Psoas muscle (tissue), 8 donors: ENCODE measurements around the gene STK17B. TPM values are rescaled to one million over a fixed set of nuclear protein-coding genes. Genes with fewer than 3 reads are reported as not detected.

Experiments
- ATAC-seq, 4 donors: fragments of 200-7000 bp; cut with Tn5 transposase; one replicate each; pipeline ENCODE4 v1.9.1; 2020; ENCODE audit warnings: moderate library complexity in 3 of 4, mild to moderate bottlenecking in 2 of 4
- DNase-seq, 2 donors: peaks; one replicate each; pipeline ENCODE4 v3.0.0-alpha.2; 2020
- H3K27ac ChIP-seq: fragments of 200-600 bp; one replicate; pipeline ENCODE4 v1.8.0; 2022
- H3K27me3 ChIP-seq, 3 donors: fragments of 200-600 bp in 1 of 3; one replicate each; pipeline versions ENCODE4 v1.6.1 to v1.8.0; 2013 to 2022; ENCODE audit warnings: low read length in 2 of 3, mild to moderate bottlenecking in 2 of 3, moderate library complexity in 1 of 3; ENCODE audit not compliant: insufficient read depth in 3 of 3
- H3K36me3 ChIP-seq, 2 donors: fragments of 200-600 bp in 1 of 2; one replicate each; pipeline versions ENCODE4 v1.6.1 to v1.8.0; 2013 to 2022; ENCODE audit warnings: low read depth in 1 of 2, mild to moderate bottlenecking in 1 of 2, moderate library complexity in 1 of 2; ENCODE audit not compliant: insufficient read depth in 1 of 2
- H3K4me1 ChIP-seq: fragments of 200-600 bp; one replicate; pipeline ENCODE4 v1.8.0; 2022
- H3K4me3 ChIP-seq: fragments of 200-600 bp; one replicate; pipeline ENCODE4 v1.8.0; 2022; ENCODE audit warnings: mild to moderate bottlenecking
- H3K9me3 ChIP-seq: fragments of 200-600 bp; one replicate; pipeline ENCODE4 v1.8.0; 2022
- WGBS, 3 donors: extraction: QIAGEN DNeasy Blood & Tissue Kit; methylation state at CpG; one replicate each; pipeline versions ENCODE4 v1.1.6 to v1.1.7; 2013; 5-methylcytosine and 5-hydroxymethylcytosine counted together
- intact Hi-C, 2 donors: fragments of 100-400 bp; cut with DNase I; formaldehyde crosslinking; loops; one replicate each; pipeline versions ENCODE4 v1.11.0 to v1.14.2; 2022
- long read RNA-seq, 2 donors: library from polyadenylated mRNA; unstranded; transcript quantifications; one replicate each; pipeline ENCODE4 v2.0.0, GENCODE V29; 2021
- polyA plus RNA-seq, 3 donors: library from polyadenylated mRNA; stranded (reverse); fragments of 200-250 nt; gene quantifications; one replicate each; pipeline ENCODE4 v1.2.3, GENCODE V29; 2013
- total RNA-seq, 4 donors: library from RNA; stranded (reverse); fragmentation: NEBNext Ultra II Directional in 2 of 4; extraction: Animal tissue kit (Norgen Biotek cat#: 25700) in 2 of 4; gene quantifications; one replicate each; pipeline versions ENCODE4 v1.2.1 to v1.2.4, GENCODE V29; 2021 to 2023
- TF ChIP-seq, protein P1 (sequence below): fragments of 200-600 bp; IDR thresholded peaks from one replicate; pipeline ENCODE4 v1.8.0; 2022; ENCODE audit warnings: antibody characterized with exemption
- donor health status: healthy with polysubstance abuse.
- donor health status: DM: no; HTN: no; CAD: no; lungs with moderate emphysema.
- donor health status: Bipolar disorder and iron deficiency.
- donor health status: healthy.
- donor health status: DM: yes; HTN: yes; CAD: no.
- donor health status: DM: no; HTN: no; CAD: no.
- donor health status: DM: no; HTN: no; CAD: no.
- donor health status: DM: yes; HTN: yes; CAD: no.

STK17B gene
- 1 to 10 TPM; 2.9 to 5.3 (median 4.5) TPM for total RNA-seq
- polyA plus RNA-seq = 1 to 10 TPM; 1.3 to 3.1 (median 1.3) TPM
- long read RNA-seq, donor 1, partial matches to known transcripts = 0 of 1 reads
- long read RNA-seq, donor 1, other reads (novel, unspliced or antisense) = 1 of 1 reads
- long read RNA-seq, donor 2, full-length matches to known transcripts = 1 of 2 reads
- long read RNA-seq, donor 2, partial matches to known transcripts = 0 of 2 reads
- long read RNA-seq, donor 2, other reads (novel, unspliced or antisense) = 1 of 2 reads

DNA sequence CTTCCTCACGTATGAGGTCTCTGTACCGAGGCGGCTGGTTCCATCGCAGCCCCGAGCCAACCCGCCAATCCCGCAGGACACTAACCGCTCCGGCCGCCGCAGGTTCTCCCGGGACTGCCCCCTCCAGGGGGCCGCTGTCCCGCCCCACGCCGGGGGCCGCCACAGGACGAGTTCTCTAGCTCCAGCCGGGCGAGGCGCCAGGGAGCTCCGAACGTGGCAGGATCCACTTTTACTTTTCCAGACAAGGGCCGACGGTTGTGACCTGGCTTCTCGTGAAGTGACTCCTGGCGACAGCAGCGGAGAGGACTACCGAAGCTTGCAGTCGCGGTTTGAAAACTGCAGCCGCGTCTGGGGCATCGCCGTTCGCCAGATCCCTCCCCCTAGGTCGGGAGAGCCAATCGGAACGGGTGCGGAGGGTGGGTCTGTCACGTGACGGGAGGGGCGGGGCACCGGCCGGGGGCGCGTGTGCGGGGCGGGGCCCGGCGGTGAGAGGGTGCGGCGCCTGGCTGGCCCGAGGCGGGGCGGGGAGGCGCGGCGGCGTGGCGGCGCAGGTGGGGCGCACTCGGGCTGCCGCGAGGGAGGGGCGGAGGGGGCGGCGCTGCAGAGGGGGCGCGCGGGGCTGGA, at the start of gene STK17B:
Gene STK17B, minus strand, starts transcription at position 331 of the 624 bp plus-strand sequence. CDS start 8,195 bp downstream, outside the sequence.
- peak; percentile 97 to 99 (median 98) for ATAC-seq

DNA sequence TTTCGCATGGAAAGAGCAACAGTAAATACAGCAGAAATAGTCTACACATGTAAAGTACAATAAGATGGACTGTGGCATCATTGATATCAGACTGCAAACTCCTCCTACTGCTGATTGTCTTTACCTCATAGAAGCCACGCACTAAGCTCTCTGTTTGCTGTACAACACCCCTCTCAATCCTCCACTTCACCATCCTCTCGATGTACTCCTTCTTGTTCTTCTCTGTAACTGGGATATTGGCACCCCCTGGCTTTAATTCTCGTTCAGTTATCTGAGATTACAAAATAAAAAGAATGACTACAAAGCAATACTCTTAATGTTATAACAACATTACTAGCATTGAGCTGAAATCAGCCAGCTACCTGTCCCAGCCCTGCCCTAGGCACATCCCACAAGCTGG, 49.3 kb upstream of the STK17B start:
- no peak overlapping the region for H3K27ac ChIP-seq
- H3K4me1 ChIP-seq = no peaks in the 10 kb centered on the region
- DNase-seq (no peak), ATAC-seq (no peak)
- no peaks in the 10 kb centered on the region for H3K9me3 ChIP-seq
- TF ChIP-seq, protein P1, sequence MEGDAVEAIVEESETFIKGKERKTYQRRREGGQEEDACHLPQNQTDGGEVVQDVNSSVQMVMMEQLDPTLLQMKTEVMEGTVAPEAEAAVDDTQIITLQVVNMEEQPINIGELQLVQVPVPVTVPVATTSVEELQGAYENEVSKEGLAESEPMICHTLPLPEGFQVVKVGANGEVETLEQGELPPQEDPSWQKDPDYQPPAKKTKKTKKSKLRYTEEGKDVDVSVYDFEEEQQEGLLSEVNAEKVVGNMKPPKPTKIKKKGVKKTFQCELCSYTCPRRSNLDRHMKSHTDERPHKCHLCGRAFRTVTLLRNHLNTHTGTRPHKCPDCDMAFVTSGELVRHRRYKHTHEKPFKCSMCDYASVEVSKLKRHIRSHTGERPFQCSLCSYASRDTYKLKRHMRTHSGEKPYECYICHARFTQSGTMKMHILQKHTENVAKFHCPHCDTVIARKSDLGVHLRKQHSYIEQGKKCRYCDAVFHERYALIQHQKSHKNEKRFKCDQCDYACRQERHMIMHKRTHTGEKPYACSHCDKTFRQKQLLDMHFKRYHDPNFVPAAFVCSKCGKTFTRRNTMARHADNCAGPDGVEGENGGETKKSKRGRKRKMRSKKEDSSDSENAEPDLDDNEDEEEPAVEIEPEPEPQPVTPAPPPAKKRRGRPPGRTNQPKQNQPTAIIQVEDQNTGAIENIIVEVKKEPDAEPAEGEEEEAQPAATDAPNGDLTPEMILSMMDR = no peak
- 74 to 82% (median 76%) methylated on average over 4 of the region's 4 CpGs for WGBS, 3 donors
- no peaks in the 10 kb centered on the region for H3K27me3 ChIP-seq
- intact Hi-C loops = no loop called here
- no peak overlapping the region for H3K4me3 ChIP-seq
- H3K36me3 ChIP-seq = no peaks in the 10 kb centered on the region

More for the DNA sequence above, at the start of gene STK17B:
- WGBS, 3 donors = 0 to 1% (median 0%) methylated on average over 45 to 72 of the region's 72 CpGs
- H3K4me1 ChIP-seq = peaks cover 7% of the 10 kb centered on the region
- no peaks in the 10 kb centered on the region for H3K36me3 ChIP-seq
- no peaks in the 10 kb centered on the region for H3K9me3 ChIP-seq
- TF ChIP-seq, protein P1 = no peak
- intact Hi-C loops = loop anchor here in 1 of 2 donors (5.0 kb wide), 2 partner anchors 94 to 111 kb away; no protein-coding TSS in a partner anchor
- H3K4me3 ChIP-seq = peak within 1 kb of the TSS; percentile 93
- peak; percentile 95 to 97 for DNase-seq
- no peaks in the 10 kb centered on the region for H3K27me3 ChIP-seq
- H3K27ac ChIP-seq = peak within 1 kb of the TSS; percentile 84

DNA sequence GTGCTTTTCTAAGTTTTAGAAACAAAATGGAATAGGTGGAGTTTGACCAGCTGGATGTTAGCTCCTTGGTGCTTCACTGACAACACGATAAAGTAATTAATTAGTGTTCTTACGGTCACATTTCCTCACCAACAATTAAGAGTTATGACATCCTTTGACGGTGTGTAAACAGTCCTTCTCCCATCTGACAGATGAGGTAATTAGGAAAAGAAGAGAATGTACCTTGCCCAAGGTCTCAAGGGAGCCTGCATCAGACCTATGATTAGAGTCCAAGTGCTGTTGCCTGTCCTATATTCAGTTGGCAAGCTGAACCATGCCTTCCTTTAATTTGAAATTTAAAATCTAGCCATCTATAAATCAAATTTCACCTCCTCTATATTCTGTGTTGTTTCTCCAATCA, 48.3 kb upstream of the STK17B start:
- Histone ChIP-seq H3K27me3 (no peaks in the 10 kb centered on the region), H3K9me3 (no peaks in the 10 kb centered on the region), H3K27ac (no peak overlapping the region), H3K4me1 (no peaks in the 10 kb centered on the region), H3K4me3 (no peak overlapping the region), H3K36me3 (no peaks in the 10 kb centered on the region)
- DNase-seq (no peak), ATAC-seq (no peak)
- intact Hi-C loops = no loop called here
- 29 to 54% (median 49%) methylated on average over 3 of the region's 3 CpGs for WGBS, 3 donors
- TF ChIP-seq, protein P1 = no peak

DNA sequence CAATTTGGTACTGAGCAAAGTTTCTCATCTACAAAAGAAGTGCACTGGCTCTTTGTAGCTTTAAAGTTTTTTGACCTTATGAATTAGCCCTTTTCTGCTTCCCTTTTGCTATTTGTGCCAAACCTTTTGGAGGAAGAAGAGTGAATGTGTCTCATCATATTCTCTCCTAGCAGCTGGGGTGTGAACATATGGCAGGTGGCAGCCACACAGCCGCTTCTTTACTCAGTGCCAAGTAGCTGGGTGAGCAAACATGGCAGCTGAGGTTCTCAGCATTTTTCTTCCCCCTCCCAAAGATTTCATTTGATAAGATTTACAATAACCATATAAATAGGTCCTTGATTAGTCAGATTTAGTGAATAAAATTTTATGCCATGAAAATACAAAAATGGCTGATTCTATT, 46.7 kb upstream of the STK17B start:
- ATAC-seq (no peak), DNase-seq (no peak)
- H3K27ac ChIP-seq = no peak overlapping the region
- intact Hi-C loops = no loop called here
- H3K27me3 ChIP-seq = no peaks in the 10 kb centered on the region
- no peaks in the 10 kb centered on the region for H3K9me3 ChIP-seq
- 35 to 79% (median 60%) methylated on average over 1 of the region's 1 CpG for WGBS, 3 donors
- TF ChIP-seq, protein P1 = no peak
- no peaks in the 10 kb centered on the region for H3K4me1 ChIP-seq
- H3K36me3 ChIP-seq = no peaks in the 10 kb centered on the region
- H3K4me3 ChIP-seq = no peak overlapping the region
